Stimulated activated CD8-positive, alpha-beta memory T cell treated with anti-CD3 and anti-CD28 coated beads, Interleukin-12 subunit alpha, Interleukin-12 subunit beta, amount 100 ng/mL, for 24 hours (primary cell): ENCODE measurements around the gene TTC14.

Experiments used
- DNase-seq: peaks from one replicate; pipeline ENCODE4 v3.0.0-alpha.2; 2020; ENCODE audit errors: extremely low read depth

TTC14 gene

DNA sequence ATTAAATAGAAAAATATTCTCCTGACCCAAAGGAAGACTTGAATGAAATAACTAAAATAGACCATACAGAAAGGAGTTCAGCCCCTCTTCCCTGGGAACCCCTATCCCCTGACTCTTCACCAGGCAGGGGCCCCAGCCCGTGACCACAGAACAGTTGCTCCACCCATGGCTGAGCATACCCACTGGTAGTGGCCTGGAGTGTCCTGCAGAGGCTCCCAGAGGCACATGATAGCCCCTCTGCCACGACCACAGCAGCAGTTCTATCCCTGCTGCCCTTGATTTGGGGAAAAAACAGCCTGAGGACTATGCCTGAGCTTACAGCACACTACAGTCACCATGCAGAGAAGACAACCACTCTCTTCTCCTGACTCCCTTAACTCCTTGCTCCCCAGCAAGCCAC is 31.8 kb downstream of the TTC14 start:
- no peak for DNase-seq

DNA sequence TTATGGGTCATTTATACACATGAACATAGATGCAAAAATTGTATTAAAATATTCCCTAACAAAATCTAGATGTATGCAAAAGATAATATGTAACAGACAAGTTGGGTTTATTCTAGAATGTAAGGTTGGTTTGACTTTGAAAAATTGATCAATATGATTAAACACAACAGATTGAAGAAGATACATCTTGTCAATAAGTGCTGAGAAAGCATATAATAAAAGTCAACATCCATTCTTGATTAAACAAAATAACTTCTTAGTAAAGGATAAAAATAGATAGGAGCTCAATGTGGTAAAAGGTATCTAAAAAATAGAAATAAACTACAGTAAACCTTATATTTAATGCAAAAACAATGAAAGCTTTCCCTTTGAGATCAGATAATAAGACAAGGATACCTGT is 39.0 kb downstream of the TTC14 start:
- no peak for DNase-seq

DNA sequence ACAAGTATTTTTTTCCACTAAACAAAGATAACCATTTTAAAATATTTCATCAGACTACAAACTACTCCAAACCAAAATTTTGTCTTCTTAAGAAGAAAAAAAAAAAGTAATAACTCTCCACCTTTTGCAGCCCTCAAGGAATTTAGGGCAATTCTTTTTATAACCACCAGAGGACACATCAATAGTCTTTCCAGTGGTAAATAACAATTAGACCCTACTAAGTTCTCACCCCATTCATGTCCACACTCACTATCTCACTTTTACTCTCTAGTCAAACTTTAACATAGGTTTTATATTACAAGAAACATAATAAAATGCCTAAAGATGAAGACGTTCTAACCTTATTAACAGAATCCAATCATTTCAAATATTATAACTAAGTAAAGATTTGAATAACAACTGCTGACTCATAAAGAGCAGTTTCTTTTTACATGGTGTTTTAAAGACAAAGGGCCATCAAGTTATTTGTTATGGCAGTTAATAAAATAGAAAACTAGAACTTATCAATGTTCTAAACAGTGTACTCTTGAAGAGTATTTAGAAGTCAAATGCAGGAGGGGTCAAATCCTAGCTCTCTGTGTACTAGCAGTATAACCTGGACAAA is 44.3 kb downstream of the TTC14 start:
- no peak for DNase-seq

DNA sequence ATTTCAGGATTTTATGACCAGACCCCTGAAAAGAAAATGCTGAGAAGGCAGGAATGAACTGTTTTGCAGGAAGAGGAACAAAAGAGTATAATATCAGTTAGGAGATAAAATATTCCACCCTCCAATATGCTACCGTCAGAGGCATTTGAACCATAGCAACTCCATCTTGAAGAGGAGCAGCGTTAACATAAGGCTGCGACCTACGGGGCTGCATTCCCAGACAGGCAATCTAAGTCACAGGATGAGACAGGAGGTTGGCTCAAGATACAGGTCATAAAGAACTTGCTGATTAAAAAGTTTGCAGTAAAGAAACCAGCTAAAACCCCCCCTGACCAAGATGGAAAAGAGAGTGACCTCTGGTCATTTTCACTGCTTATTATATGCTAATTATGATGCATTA is 54.4 kb downstream of the TTC14 start:
- no peak for DNase-seq

DNA sequence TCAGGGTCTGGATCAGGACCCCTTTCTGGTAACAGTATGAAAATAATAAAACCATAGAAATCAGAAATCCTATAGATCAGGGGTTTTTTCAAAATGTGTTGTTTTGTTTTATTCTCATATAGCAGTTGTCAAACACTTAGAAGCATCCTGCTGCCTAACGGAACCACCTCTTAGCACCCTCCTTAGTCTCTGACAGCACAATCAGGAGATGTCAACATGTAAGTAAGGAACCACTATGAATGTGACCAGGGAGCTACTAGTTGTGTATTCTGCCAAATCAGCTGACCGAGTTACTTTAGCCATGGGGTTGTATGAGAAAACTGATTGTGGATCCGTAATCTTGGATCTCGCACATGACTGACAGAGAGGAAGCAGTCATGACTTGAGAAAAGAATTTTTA is 55.1 kb downstream of the TTC14 start:
- no peak for DNase-seq
